Liver (tissue), 3 donors: Measurements from ENCODE around the gene RNF13.

Source experiments
- CTCF ChIP-seq: fragments of 150-350 bp; IDR thresholded peaks from 2 replicates; pipeline ENCODE4 v1.5.1; 2017; ENCODE audit warnings: improper control_type of control experiment, low read depth, low read length; ENCODE audit not compliant: missing input control
- EGR1 ChIP-seq, 2 donors: IDR thresholded peaks; 2 replicates each; pipeline ENCODE4 v1.6.1; 2016 to 2018; ENCODE audit warnings: antibody characterized with exemption in 2 of 2, low read depth in 2 of 2
- YY1 ChIP-seq: IDR thresholded peaks from 2 replicates; pipeline ENCODE4 v1.6.1; 2016; ENCODE audit warnings: antibody characterized with exemption, mild to moderate bottlenecking
- TF ChIP-seq, protein P1 (sequence below): IDR thresholded peaks from 2 replicates; pipeline ENCODE4 v1.6.1; 2016; ENCODE audit warnings: antibody characterized with exemption
- donor health status: healthy.
- donor health status: healthy.

DNA sequence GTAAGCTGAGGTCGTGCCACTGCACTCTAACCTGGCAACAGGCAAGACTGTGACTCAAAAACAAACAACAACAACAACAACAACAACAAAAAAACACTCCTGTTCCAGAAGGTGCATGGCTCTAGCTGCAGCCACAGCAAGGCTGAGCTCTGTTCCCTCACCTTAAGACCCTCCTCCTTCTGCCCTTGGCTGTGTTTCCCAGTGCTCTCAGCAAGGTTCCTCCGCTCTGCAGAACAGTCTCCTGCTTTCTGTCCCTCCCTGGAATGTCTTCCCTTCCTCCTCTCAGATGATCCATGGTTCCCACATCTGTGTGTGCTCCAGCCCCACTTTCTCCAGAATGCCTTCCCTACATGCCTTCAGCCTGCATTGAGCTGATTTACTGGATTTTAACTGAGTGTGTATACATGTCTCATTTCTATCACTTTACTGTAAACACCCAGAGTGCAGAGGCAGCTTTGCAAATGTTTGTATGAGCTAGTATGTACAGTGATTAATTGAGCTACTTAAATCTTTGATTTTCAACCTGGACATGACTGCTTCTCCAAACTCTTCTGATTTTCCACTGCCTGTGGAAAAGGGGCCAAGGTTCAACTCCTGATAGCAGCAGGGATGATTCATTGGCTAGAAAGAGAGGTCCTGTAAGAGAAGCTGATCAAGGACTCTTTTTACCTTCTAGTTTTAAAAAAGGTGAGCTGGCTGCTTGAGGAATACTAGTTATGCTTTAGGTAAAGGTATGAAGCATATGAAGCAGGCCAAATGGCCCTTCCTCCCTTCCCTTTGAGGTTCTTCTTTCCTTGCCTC, 35.4 kb upstream of the RNF13 start:
- TF ChIP-seq, protein P1, sequence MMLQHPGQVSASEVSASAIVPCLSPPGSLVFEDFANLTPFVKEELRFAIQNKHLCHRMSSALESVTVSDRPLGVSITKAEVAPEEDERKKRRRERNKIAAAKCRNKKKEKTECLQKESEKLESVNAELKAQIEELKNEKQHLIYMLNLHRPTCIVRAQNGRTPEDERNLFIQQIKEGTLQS: no peak
- TF ChIP-seq CTCF (no peak), EGR1 (IDR thresholded peaks at IDR 0.05; ENCODE audit: low read depth in 2 of 2) (no peak), YY1 (no peak)
